Neural cell (in vitro differentiated cells): ENCODE data around the gene CCDC201.

Experiments
- POLR2AphosphoS5 ChIP-seq: IDR thresholded peaks from 2 replicates; pipeline ENCODE4 v1.6.1; 2012
- TAF1 ChIP-seq: IDR thresholded peaks from 2 replicates; pipeline ENCODE4 v1.6.1; 2012; ENCODE audit warnings: low read depth
- TF ChIP-seq, protein P1 (sequence below): fragments of 450-650 bp; IDR thresholded peaks from 2 replicates; pipeline ENCODE4 v1.5.1; 2014; ENCODE audit warnings: antibody characterized with exemption, mild to moderate bottlenecking, moderate library complexity; ENCODE audit not compliant: poor library complexity, severe bottlenecking

DNA sequence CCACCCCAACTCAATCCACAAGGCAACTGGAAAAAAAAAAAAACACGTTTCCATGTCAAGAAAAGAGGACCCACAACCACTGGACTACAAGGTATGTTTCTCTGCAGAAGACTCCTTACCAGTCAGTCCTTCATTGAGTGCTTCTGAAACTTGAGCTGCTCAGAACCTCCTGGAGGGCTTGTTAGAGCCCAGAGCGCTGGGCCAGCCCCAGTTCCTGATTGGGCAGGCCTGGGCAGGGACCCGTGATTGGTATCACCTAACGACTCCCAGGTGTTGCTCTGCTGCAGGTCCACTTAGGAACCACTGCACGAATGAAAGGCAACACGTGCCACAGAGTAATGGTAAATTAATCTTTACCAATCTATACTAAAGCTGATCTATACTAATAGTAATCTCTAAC lies 473 bp upstream of the CCDC201 start:
- TF ChIP-seq, protein P1, sequence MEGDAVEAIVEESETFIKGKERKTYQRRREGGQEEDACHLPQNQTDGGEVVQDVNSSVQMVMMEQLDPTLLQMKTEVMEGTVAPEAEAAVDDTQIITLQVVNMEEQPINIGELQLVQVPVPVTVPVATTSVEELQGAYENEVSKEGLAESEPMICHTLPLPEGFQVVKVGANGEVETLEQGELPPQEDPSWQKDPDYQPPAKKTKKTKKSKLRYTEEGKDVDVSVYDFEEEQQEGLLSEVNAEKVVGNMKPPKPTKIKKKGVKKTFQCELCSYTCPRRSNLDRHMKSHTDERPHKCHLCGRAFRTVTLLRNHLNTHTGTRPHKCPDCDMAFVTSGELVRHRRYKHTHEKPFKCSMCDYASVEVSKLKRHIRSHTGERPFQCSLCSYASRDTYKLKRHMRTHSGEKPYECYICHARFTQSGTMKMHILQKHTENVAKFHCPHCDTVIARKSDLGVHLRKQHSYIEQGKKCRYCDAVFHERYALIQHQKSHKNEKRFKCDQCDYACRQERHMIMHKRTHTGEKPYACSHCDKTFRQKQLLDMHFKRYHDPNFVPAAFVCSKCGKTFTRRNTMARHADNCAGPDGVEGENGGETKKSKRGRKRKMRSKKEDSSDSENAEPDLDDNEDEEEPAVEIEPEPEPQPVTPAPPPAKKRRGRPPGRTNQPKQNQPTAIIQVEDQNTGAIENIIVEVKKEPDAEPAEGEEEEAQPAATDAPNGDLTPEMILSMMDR = no peak
- TF ChIP-seq POLR2AphosphoS5 (no peak), TAF1 (no peak)
